ENCODE data around the gene CLNK. TPM values are rescaled to one million over a fixed set of nuclear protein-coding genes. Genes with fewer than 3 reads are reported as not detected.
"Not testable (repeated sequence)": the region's sequence is repeated elsewhere in the genome, so short reads cannot be mapped to it uniquely, and the experiment has no call there.

CLNK gene
- total RNA-seq, 1 donor from 2014 or later, result not detected

DNA sequence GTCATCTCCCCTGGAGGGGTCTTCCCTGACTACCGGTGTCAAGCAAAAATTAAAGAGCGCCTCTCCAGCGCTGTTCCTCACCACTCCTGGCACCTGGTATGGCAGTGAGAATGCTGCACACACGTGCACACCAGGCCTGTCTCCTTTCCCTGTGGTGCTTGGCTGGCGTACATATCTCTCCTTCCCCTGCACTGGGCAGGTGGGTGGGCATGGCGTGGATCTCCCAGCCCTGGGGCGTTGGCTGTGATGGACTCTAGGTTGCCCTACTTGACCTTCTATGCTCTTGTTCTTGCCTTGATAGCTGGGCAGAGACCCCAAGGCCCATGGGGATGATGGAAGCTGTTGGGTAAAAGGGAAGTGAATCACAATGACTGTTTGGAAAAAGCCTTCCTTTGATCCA is 109.2 kb downstream of the CLNK start:
- H3K36me3 Mint-ChIP-seq, result no peaks in the 10 kb centered on the region

DNA sequence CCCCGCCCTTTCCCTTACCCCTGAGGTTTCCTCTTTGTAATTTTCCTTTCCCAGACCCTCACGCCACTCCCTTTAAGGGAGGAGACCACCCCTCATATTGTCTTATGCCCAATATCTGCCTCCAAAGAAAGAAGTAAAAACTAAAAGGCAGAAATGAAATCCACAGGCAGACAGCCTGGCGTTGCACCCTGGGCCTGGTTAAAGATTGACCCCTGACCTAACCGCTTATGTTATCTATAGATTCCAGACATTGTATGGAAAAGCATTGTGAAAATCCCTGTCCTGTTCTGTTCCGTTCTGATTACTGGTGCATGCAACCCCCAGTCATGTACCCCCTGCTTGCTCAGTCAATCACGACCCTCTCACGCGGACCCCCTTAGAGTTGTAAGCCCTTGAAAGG is 110.0 kb downstream of the CLNK start:
- H3K4me1 Mint-ChIP-seq (ENCODE audit: unreplicated experiment); H3K27ac Mint-ChIP-seq; H3K9me3 Mint-ChIP-seq; H3K27me3 Mint-ChIP-seq; DNase-seq (ENCODE audit: extremely low spot score, unreplicated experiment); H3K36me3 Mint-ChIP-seq; H3K4me3 Mint-ChIP-seq: not testable (repeated sequence)

More for the DNA sequence above, 109.2 kb downstream of the CLNK start:
- no peak overlapping the region for H3K4me3 Mint-ChIP-seq
- no peaks in the 10 kb centered on the region for H3K27me3 Mint-ChIP-seq
- H3K4me1 Mint-ChIP-seq (ENCODE audit: unreplicated experiment), result peaks cover 4% of the 10 kb centered on the region
- TF ChIP-seq, protein P1, sequence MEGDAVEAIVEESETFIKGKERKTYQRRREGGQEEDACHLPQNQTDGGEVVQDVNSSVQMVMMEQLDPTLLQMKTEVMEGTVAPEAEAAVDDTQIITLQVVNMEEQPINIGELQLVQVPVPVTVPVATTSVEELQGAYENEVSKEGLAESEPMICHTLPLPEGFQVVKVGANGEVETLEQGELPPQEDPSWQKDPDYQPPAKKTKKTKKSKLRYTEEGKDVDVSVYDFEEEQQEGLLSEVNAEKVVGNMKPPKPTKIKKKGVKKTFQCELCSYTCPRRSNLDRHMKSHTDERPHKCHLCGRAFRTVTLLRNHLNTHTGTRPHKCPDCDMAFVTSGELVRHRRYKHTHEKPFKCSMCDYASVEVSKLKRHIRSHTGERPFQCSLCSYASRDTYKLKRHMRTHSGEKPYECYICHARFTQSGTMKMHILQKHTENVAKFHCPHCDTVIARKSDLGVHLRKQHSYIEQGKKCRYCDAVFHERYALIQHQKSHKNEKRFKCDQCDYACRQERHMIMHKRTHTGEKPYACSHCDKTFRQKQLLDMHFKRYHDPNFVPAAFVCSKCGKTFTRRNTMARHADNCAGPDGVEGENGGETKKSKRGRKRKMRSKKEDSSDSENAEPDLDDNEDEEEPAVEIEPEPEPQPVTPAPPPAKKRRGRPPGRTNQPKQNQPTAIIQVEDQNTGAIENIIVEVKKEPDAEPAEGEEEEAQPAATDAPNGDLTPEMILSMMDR (conservative IDR thresholded peaks at IDR 0.05), result no peak
- no peak overlapping the region for H3K27ac Mint-ChIP-seq
- no peaks in the 10 kb centered on the region for H3K9me3 Mint-ChIP-seq
- DNase-seq (ENCODE audit: extremely low spot score, unreplicated experiment), result no peak

DNA sequence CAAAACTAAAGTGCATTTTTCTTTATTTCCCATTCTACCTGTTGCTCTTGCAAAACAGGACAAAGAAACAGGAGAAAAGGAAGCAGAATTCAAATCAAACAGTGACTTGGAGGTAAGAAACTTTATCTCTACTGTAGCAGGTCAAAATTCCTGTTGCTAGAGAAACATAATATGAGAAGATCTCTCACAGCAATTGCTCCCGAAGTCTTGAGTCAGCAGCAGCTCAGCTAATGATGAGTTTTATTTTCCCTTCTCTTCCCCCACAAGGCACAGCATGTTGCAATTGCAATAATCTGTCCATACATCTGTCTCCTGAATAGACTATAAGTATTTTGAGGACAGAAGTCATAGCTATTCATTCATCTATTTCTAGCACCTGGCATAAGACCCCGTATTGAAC is 112.7 kb downstream of the CLNK start:
- Mint-ChIP-seq H3K27me3 (no peaks in the 10 kb centered on the region), H3K9me3 (no peaks in the 10 kb centered on the region), H3K27ac (no peak overlapping the region), H3K4me1 (ENCODE audit: unreplicated experiment) (peaks cover 4% of the 10 kb centered on the region), H3K36me3 (no peaks in the 10 kb centered on the region), H3K4me3 (no peak overlapping the region)
- TF ChIP-seq, protein P1 (conservative IDR thresholded peaks at IDR 0.05), result no peak
- no peak for DNase-seq (ENCODE audit: extremely low spot score, unreplicated experiment)

DNA sequence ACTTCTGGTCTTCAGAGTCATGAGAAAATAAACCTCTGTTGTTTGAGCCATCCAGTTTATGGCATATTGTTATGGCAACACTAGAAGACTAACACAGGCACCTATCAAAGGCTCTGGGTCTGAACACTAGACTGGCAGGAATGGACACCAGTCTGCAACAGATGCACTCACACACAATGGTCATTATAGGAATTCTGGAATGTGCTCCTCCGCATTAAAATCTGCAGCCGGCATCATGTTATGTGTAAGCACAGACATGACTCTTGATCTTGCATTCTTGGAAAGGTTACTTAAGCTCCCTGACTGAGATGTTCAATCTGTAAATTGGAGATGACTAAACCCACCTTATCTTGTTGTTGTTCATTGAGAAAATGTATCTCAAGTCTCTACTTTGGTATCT is 115.1 kb downstream of the CLNK start:
- TF ChIP-seq, protein P1 (conservative IDR thresholded peaks at IDR 0.05), result no peak
- H3K9me3 Mint-ChIP-seq, result no peaks in the 10 kb centered on the region
- no peaks in the 10 kb centered on the region for H3K27me3 Mint-ChIP-seq
- no peak overlapping the region for H3K27ac Mint-ChIP-seq
- H3K36me3 Mint-ChIP-seq, result no peaks in the 10 kb centered on the region
- no peak for DNase-seq (ENCODE audit: extremely low spot score, unreplicated experiment)
- peaks cover 4% of the 10 kb centered on the region for H3K4me1 Mint-ChIP-seq (ENCODE audit: unreplicated experiment)
- no peak overlapping the region for H3K4me3 Mint-ChIP-seq

DNA sequence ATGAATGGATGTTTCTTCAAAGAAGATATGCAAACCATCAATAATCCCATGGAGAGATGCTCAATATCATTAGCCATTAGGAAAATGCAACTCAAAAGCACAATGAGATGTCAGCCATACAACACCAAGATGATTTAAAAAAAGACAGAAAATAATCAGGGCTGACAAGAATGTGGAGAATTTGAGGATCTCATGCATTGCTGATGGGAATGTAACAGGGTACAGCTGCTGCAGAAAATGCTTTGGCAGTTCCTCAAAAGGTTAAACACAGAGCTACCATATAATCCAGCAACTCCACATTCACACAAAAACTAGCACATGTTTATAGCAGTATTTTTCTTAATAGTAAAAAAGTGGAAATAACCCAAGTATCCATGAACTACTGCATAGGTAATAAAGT is 116.8 kb downstream of the CLNK start:
- Mint-ChIP-seq H3K36me3 (no peaks in the 10 kb centered on the region), H3K27me3 (no peaks in the 10 kb centered on the region), H3K9me3 (no peaks in the 10 kb centered on the region), H3K27ac (no peak overlapping the region), H3K4me1 (ENCODE audit: unreplicated experiment) (peaks cover 4% of the 10 kb centered on the region), H3K4me3 (no peak overlapping the region)
- no peak for DNase-seq (ENCODE audit: extremely low spot score, unreplicated experiment)
- TF ChIP-seq, protein P1 (conservative IDR thresholded peaks at IDR 0.05), result no peak

DNA sequence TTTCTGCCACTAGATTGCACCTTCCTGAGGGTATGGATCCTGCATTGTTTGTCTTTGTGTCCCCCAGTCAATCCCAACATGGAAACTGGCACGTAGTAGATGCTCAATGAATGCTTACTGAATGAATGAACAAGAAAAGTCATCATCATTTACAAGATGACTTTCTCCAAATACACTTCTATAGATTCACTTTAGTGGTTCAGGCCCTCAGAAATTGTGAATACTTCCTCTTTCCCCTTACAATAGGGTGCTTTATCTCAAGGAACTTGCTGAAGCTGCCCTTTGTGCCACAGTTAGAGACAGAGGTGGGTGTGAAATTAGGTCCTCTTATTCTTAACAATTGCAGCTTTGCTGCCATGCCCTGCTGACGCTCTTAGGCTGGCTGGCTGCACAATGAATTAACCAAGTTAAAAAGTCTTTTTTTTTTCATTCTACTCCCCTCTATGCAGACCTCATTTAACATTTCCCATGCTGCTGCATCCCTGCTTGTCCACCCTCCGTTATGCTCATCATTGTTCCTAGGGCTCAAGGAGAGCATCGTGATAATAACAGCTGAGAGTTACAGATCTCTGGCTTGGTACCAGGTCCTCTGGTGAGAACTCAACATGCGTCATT is 119.3 kb downstream of the CLNK start:
- Mint-ChIP-seq H3K4me3 (no peak overlapping the region), H3K36me3 (no peaks in the 10 kb centered on the region), H3K27ac (no peak overlapping the region), H3K9me3 (no peaks in the 10 kb centered on the region), H3K27me3 (no peaks in the 10 kb centered on the region), H3K4me1 (ENCODE audit: unreplicated experiment) (no peaks in the 10 kb centered on the region)
- TF ChIP-seq, protein P1 (conservative IDR thresholded peaks at IDR 0.05), result no peak
- DNase-seq (ENCODE audit: extremely low spot score, unreplicated experiment), result no peak
